GM12891 (cell line): ENCODE data around the gene AP3B1.

Source experiments
- POLR2A ChIP-seq: IDR thresholded peaks from 2 replicates; pipeline ENCODE4 v1.6.1; 2011; ENCODE audit warnings: low read depth, low read length, control low read depth
- POLR2AphosphoS5 ChIP-seq: IDR thresholded peaks from 2 replicates; pipeline ENCODE4 v1.6.1; 2011; ENCODE audit warnings: low read depth, low read length, control low read depth
- TAF1 ChIP-seq: IDR thresholded peaks from 2 replicates; pipeline ENCODE4 v1.6.1; 2011; ENCODE audit warnings: low read depth, low read length, control low read depth

- no peak for TF ChIP-seq POLR2A
- TF ChIP-seq TAF1: no peak
- no peak for TF ChIP-seq POLR2AphosphoS5
Observed at GRCh38 chr5:78008356-78008967, 286.0 kb downstream of the AP3B1 start.
